Astrocyte of the hippocampus (primary cell): ENCODE results near the gene MACC1.
A peak's percentile ranks its signal among the peaks of the same experiment; 100 is the strongest.

Experiments used
- DNase-seq: peaks from one replicate; pipeline ENCODE4 v3.0.0; 2011; ENCODE audit warnings: low read depth, low spot score

Gene MACC1

GRCh38 chr7:20229646-20230500 is 12.7 kb upstream of the MACC1 start:
- no peak for DNase-seq

DNA sequence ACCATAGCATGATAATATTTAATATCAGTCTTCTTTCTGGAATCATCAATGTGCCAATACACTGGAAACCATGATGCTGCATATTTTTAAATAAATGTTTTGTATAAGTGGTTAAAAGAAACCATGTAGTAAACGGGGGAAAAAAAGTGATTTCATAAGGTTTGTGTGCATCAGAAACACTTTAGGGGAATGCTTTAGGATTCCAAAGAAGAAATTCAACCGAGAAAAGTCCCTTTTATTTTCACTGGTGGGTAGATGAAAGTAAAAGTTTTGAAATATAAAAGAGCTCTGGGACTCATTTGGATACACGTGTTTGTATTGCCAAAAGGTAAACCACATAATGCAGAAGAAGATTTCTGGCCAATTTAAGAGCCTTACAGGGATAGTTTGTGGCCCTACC is 11.9 kb upstream of the MACC1 start:
- DNase-seq, result no peak

DNA sequence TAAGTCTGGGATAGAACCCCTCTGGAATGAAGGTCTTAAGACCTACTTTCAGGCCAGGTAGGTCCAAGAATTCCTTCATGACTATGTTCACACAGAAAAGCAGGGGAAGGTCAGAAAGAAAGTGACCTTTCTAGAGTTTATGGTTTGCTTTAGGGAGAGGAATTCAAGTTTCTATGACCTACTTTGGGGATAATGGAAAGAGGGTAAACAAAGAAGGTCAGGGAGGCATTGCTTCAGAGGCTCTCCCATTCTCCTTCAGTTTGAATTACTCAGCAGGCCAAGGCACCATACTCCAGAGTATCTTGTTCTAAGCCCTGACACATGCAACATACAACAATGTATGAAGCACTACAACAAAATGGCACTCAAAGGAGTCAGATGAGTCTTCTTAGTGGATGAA is 11.5 kb upstream of the MACC1 start:
- no peak for DNase-seq

DNA sequence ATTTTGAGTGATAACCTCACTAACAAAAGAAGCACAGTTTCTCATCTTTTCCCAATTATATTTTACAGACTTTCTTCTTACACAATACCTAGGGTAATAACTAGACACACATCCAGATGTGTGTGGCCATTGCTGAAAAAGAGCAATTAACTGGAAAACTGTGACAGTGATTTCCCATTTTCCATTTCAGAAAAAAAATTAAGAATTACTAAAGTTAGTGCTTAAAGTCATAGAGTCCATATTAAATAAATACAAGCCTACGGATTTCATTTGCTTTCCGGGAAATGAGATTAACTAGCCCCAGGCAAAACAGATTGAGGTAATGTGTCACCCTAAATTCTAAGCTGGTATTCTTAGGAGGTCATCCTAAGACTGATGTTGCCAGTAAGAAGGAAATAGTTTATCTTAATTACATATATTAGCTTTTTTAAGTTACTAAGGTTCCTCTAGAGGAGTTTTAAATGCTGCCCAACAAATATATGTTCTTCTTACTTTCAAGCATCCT is 10.2 kb upstream of the MACC1 start:
- no peak for DNase-seq

- no peak for DNase-seq
These were observed 9.7 kb upstream of the MACC1 start for GRCh38 chr7:20226860-20227259.

DNA sequence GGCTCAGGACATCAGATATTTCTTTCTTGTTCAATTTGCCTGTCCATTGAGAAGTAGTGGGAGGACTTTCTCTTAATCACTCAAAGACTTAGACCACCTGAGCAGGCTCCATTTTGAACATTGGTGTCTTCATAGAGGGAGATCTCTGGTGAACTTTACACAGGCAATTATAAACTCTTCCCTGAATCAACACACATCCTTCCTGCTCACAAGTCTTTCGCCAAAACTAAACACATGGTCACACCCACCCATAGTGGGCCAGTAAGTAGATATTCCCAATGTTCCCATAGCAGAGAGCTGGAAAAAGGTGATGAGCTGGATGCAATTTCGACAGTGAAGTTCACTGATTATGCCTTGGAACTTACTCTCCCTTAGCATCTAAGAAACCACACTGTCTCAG is 8.2 kb upstream of the MACC1 start:
- DNase-seq, result no peak

GRCh38 chr7:20224025-20224424 is 6.8 kb upstream of the MACC1 start:
- no peak for DNase-seq

GRCh38 chr7:20223356-20223755 is 6.2 kb upstream of the MACC1 start:
- DNase-seq, result no peak

- DNase-seq, result no peak
These were observed 5.1 kb upstream of the MACC1 start for GRCh38 chr7:20222219-20222828.

DNA sequence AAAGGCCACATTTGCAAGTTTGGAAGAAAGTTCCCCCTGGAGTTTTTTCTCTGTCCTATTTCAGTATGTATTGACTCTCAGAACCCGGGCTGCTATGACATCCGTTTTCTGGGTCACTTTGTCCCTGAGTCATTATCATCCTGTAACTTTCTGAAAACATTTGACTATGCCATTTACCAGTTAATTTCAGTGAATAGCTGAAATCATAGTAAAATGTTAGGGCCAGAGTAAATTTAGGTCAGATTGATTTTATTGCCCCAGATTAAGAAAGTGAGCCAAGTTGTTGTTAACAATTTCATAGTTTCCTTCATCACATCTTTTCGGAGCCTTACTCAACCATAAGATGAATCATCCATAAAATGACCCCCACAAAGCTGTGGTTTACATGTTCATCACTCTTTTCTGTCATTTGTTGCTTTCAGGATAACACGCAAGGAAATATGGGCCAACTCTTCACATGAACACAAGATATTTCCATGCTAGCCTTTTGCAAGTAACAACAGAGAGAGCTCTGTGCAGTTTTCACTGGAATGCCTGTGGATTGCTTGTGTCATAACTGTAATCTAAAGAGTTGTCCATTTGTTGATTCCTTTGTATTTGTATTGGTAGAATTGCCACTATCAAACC is 3.9 kb upstream of the MACC1 start:
- peak; percentile 74 for DNase-seq

- no peak for DNase-seq
These were observed 3.1 kb upstream of the MACC1 start for GRCh38 chr7:20220293-20220761.

- DNase-seq, result peak; percentile 63
These were observed 2.5 kb upstream of the MACC1 start for GRCh38 chr7:20219446-20220292.

- no peak for DNase-seq
These were observed 1.9 kb upstream of the MACC1 start for GRCh38 chr7:20219062-20219445.

DNA sequence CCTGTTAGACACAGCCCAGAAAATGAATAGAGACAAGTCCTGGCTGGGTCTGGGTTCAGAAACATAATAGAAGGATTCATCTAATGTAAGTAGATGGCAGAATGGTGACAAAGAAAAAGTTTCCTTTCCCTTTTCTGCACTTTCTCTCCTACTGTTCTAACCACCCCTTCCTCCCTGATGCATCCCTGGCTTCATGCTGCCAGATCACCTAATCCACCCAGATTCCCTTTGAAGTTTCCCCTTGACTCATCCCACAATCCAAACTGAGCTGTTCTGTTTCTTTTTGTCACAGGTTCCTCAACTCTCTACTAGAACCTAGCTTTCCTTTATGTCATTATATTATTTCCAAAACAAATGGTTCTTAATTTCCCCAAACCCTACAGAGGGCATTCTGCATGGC is 1.1 kb upstream of the MACC1 start:
- DNase-seq, result no peak

DNA sequence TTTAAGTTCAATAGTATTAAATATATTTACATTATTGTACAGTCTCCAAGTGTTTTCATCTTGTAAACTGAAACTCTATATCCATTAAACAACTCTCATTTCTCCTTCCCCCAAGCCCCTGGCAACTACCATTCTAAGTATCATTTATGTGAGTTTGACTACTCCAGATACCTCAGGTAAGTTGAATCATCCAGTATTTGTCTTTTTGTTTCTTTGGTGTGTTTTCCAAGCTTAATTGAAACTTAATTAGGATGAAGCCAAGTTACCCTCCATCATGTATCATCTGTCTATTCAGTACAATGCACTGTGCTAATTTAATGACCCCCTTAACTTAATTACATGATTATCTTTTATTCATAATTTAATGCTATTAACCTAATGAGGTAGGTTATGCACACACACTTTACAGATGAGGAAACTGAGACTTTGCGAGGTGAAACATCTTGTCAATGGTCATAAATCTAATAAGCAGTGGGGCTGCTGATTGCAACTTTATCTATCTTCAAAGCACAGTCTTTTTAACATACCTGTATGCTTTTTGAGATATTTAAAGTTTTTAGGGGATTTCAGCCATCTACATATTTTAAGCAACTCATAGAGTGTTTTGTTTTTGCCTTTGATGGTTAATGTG is 663 bp downstream of the MACC1 start:
- DNase-seq, result no peak

GRCh38 chr7:20214921-20215669 is 2.1 kb downstream of the MACC1 start:
- DNase-seq, result no peak

- DNase-seq, result no peak
These were observed 3.1 kb downstream of the MACC1 start for GRCh38 chr7:20214132-20214531.

DNA sequence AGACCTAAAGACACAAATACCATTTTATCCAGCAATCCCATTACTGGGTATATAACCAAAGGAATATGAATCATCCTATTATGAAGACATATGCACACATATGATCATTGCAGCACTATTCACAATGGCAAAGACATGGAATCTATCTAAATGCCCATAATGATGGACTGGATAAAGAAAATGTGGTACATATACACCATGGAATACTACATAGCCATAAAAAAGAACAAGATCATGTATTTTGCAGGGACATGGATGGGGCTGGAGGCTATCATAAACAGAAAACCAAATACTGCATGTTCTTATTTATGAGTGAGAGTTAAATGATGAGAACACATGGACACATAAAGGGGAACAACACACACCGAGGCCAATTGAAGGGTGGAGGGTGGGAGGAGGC is 3.8 kb downstream of the MACC1 start:
- no peak for DNase-seq

DNA sequence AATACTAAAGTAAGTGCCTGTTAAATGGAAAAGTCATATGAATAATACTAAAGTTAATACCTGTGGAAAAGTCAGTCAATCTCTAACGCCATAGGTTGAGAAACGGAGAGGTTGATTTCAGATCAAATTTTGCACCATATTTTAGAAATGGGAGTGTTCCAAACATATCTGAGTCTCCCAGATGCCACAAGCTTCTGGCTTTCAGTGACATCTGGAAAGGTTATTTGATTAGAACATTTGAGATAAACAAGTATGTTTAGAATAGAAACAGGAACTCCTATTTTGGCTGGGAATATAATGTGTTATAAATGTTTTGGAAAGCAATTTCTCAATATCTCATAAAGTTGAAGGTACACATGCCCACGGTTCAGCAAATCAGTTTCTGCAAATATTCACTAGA is 5.8 kb downstream of the MACC1 start:
- DNase-seq, result no peak

DNA sequence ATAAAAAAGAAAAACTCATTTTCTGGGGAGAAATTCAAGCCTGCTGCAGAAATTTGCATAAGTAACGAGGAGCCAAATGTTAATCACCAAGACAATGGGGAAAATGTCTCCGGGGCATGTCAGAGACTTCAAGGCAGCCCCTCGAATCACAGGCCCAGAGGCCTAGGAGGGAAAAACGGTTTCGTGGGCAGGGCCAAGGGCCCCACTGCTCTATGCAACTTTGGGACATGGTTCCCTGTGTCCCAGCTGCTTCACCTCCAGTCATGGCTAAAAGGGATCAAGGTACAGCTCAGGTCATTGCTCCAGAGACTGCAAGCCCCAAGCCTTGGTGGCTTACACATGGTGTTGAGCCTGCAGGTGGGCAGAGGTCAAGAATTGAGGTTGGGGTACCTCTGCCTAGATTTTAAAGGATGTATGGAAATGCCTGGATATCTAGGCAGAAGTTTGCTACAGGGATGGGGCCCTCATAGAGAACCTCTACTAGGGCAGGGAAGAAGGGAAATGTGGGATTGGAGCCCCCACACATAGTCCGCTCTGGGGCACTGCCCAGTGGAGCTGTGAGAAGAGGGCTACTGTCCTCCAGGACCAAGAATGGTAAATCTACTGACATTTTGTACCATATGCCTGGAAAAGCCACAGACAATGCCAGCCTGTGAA is 8.4 kb downstream of the MACC1 start:
- no peak for DNase-seq
